ENCODE measurements around the gene SNAP25.
A peak's percentile ranks its signal among the peaks of the same experiment; 100 is the strongest.

The SNAP25 gene

GRCh38 chr20:10253780-10254179, 35.1 kb downstream of the SNAP25 start:
- no peak overlapping the region for H3K4me3 ChIP-seq (ENCODE audit: low read depth, low read length)
- no peak for DNase-seq (ENCODE audit: low read depth)

GRCh38 chr20:10255846-10256245, 37.2 kb downstream of the SNAP25 start:
- DNase-seq (ENCODE audit: low read depth) = no peak

GRCh38 chr20:10259166-10259565, 40.5 kb downstream of the SNAP25 start:
- H3K4me3 ChIP-seq (ENCODE audit: low read depth, low read length) = no peak overlapping the region
- no peak for DNase-seq (ENCODE audit: low read depth)

More at GRCh38 chr20:10255846-10256245, 37.2 kb downstream of the SNAP25 start:
- H3K4me3 ChIP-seq (ENCODE audit: low read depth, low read length) = no peak overlapping the region

GRCh38 chr20:10260316-10260715, 41.7 kb downstream of the SNAP25 start:
- DNase-seq (ENCODE audit: low read depth) = no peak
- H3K4me3 ChIP-seq (ENCODE audit: low read depth, low read length) = no peak overlapping the region

GRCh38 chr20:10261702-10262101, 43.1 kb downstream of the SNAP25 start:
- H3K4me3 ChIP-seq (ENCODE audit: low read depth, low read length) = no peak overlapping the region

GRCh38 chr20:10263385-10264165, 44.9 kb downstream of the SNAP25 start:
- DNase-seq (ENCODE audit: low read depth) = no peak
- no peak overlapping the region for H3K4me3 ChIP-seq (ENCODE audit: low read depth, low read length)

More at GRCh38 chr20:10261702-10262101, 43.1 kb downstream of the SNAP25 start:
- DNase-seq (ENCODE audit: low read depth) = no peak

- no peak overlapping the region for H3K4me3 ChIP-seq (ENCODE audit: low read depth, low read length)
- DNase-seq (ENCODE audit: low read depth) = no peak
Measured at GRCh38 chr20:10264166-10264558, 45.5 kb downstream of the SNAP25 start.

GRCh38 chr20:10268636-10269035, 50.0 kb downstream of the SNAP25 start:
- no peak overlapping the region for H3K4me3 ChIP-seq (ENCODE audit: low read depth, low read length)
- no peak for DNase-seq (ENCODE audit: low read depth)

GRCh38 chr20:10270630-10271029, 52.0 kb downstream of the SNAP25 start:
- no peak for DNase-seq (ENCODE audit: low read depth)
- no peak overlapping the region for H3K4me3 ChIP-seq (ENCODE audit: low read depth, low read length)

GRCh38 chr20:10271494-10272219, 53.0 kb downstream of the SNAP25 start:
- no peak overlapping the region for H3K4me3 ChIP-seq (ENCODE audit: low read depth, low read length)
- DNase-seq (ENCODE audit: low read depth) = peak; percentile 11

GRCh38 chr20:10276878-10277580, 58.4 kb downstream of the SNAP25 start:
- no peak for DNase-seq (ENCODE audit: low read depth)
- no peak overlapping the region for H3K4me3 ChIP-seq (ENCODE audit: low read depth, low read length)

- H3K4me3 ChIP-seq (ENCODE audit: low read depth, low read length) = no peak overlapping the region
- DNase-seq (ENCODE audit: low read depth) = no peak
Measured at GRCh38 chr20:10277616-10278015, 59.0 kb downstream of the SNAP25 start.

GRCh38 chr20:10278412-10278811, 59.8 kb downstream of the SNAP25 start:
- H3K4me3 ChIP-seq (ENCODE audit: low read depth, low read length) = no peak overlapping the region
- no peak for DNase-seq (ENCODE audit: low read depth)

GRCh38 chr20:10280018-10280908, 61.6 kb downstream of the SNAP25 start:
- H3K4me3 ChIP-seq (ENCODE audit: low read depth, low read length) = no peak overlapping the region
- DNase-seq (ENCODE audit: low read depth) = no peak

GRCh38 chr20:10281911-10282310, 63.3 kb downstream of the SNAP25 start:
- DNase-seq (ENCODE audit: low read depth) = no peak
- H3K4me3 ChIP-seq (ENCODE audit: low read depth, low read length) = no peak overlapping the region

GRCh38 chr20:10282979-10283456, 64.4 kb downstream of the SNAP25 start:
- H3K4me3 ChIP-seq (ENCODE audit: low read depth, low read length) = no peak overlapping the region
- DNase-seq (ENCODE audit: low read depth) = no peak

GRCh38 chr20:10286356-10286755, 67.7 kb downstream of the SNAP25 start:
- no peak for DNase-seq (ENCODE audit: low read depth)
- H3K4me3 ChIP-seq (ENCODE audit: low read depth, low read length) = no peak overlapping the region

- H3K4me3 ChIP-seq (ENCODE audit: low read depth, low read length) = no peak overlapping the region
- no peak for DNase-seq (ENCODE audit: low read depth)
Measured at GRCh38 chr20:10288421-10288820, 69.8 kb downstream of the SNAP25 start.

GRCh38 chr20:10288954-10289646, 70.5 kb downstream of the SNAP25 start:
- no peak overlapping the region for H3K4me3 ChIP-seq (ENCODE audit: low read depth, low read length)
- no peak for DNase-seq (ENCODE audit: low read depth)

All from skeletal muscle cell (primary cell).